ENCODE measurements around the gene ZNF385A. TPM values are rescaled to one million over a fixed set of nuclear protein-coding genes. Genes with fewer than 3 reads are reported as not detected.
A peak's percentile ranks its signal among the peaks of the same experiment; 100 is the strongest.

ZNF385A gene
- total RNA-seq, 1 donor from 2014 or later = 5.3 TPM

DNA sequence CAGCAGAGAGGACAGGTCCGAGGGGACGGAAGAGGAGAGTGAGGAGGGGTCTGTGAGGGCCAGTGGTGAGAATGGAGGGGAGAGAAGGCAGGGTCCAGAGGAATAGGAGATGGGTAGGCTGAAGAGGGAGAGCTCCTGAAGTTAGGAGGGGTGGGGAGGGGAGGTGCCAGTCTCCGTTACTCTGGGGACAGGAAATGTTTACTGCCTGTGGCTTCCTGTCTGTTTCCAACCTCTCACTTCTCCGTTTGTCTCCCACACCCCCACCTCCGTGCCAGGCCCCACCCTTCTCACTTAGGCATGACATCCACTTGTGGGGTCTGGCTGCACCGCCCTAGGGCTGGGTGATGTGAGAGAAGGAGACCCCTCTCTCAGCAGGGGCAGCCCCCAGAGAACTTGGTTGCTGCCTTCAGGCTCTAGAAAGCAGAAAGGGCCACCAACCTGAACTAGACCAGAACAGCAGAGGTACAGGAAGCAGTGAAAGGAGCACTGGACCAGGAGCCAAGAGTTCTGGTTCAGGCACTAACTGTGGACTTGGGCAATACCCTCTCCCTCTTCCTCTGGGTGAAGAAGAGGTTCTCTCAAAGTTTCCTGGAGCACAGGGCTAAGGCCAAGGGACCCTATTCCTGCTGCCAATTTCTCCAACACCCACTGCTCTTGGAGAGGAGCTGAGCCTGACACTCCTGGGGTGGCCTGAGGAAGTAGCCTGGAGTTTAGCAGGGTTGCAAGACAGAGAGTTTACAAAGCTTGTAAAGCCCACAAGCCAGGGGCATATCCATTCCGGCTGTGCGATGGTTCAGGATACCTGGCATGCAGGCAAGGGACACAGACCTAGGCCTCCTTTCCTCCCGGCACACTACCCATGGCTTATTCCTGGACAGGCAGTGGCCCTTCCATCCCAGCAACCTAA, 29.0 kb upstream of the ZNF385A start:
- no peak for TF ChIP-seq CTCF (IDR thresholded peaks at IDR 0.05; ENCODE audit: insufficient read depth, low read length, severe bottlenecking)
- Histone ChIP-seq H3K4me3 (ENCODE audit: low read depth, low read length) (no peak overlapping the region), H3K36me3 (ENCODE audit: control insufficient read depth, insufficient read depth, low read length) (peaks cover 20% of the 10 kb centered on the region), H3K27me3 (ENCODE audit: control insufficient read depth, insufficient read depth, low read length) (no peaks in the 10 kb centered on the region)
- DNase-seq (ENCODE audit: low read depth) (no peak), FAIRE-seq (no peak)

DNA sequence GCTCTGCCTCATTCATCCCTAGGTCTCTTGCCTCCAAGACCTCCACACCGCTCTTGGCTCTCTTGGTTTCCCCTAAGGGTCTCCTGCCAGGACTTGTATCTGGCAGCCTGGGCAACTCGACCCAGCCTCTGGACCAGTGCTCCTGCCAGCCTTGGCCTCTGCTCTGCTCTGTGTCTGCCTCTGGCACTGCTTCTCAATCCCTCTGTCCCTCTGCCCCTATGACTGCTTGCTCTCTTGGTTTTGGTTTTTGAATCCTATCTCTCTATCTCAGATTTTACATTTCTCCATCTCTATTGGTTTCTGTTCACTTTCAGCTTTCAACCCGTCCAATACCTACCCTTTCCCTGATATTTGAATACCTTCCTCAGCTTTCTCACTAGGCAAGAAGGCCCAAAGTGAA, 28.3 kb upstream of the ZNF385A start:
- DNase-seq (ENCODE audit: low read depth) = no peak
- no peak overlapping the region for H3K4me3 ChIP-seq (ENCODE audit: low read depth, low read length)
- peaks cover 25% of the 10 kb centered on the region for H3K36me3 ChIP-seq (ENCODE audit: control insufficient read depth, insufficient read depth, low read length)

DNA sequence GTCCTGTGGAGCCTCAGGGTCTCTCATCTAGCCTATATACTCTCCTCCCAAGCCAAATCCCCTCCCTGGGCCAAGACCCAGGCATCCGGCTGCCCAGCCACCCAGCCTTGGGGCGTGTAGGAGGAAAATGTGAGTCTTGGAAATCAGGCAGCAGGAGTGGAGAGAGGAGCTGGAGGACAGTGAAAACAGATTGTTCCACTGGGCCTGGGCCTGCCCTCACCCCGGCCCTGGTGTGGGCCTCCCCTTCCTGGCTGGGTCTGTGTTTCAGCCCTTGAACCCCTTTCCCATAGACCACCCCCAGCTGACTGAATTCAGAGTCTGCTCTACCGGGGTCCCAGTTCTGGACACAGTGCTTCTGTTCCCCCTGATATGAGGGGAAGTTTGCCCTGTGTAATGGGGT, 27.8 kb upstream of the ZNF385A start:
- no peak for DNase-seq (ENCODE audit: low read depth)
- TF ChIP-seq CTCF (IDR thresholded peaks at IDR 0.05; ENCODE audit: insufficient read depth, low read length, severe bottlenecking) = no peak
- H3K36me3 ChIP-seq (ENCODE audit: control insufficient read depth, insufficient read depth, low read length) = peaks cover 29% of the 10 kb centered on the region
- no peak overlapping the region for H3K4me3 ChIP-seq (ENCODE audit: low read depth, low read length)
- FAIRE-seq = no peak
- H3K27me3 ChIP-seq (ENCODE audit: control insufficient read depth, insufficient read depth, low read length) = no peaks in the 10 kb centered on the region

More for the DNA sequence above, 28.3 kb upstream of the ZNF385A start:
- TF ChIP-seq CTCF (IDR thresholded peaks at IDR 0.05; ENCODE audit: insufficient read depth, low read length, severe bottlenecking) = no peak
- no peak for FAIRE-seq
- no peaks in the 10 kb centered on the region for H3K27me3 ChIP-seq (ENCODE audit: control insufficient read depth, insufficient read depth, low read length)

- no peak overlapping the region for H3K4me3 ChIP-seq (ENCODE audit: low read depth, low read length)
- DNase-seq (ENCODE audit: low read depth) (peak; percentile 99), FAIRE-seq (peak; percentile 58)
- no peaks in the 10 kb centered on the region for H3K27me3 ChIP-seq (ENCODE audit: control insufficient read depth, insufficient read depth, low read length)
- H3K36me3 ChIP-seq (ENCODE audit: control insufficient read depth, insufficient read depth, low read length) = peaks cover 32% of the 10 kb centered on the region
- TF ChIP-seq CTCF (IDR thresholded peaks at IDR 0.05; ENCODE audit: insufficient read depth, low read length, severe bottlenecking) = no peak
These were observed 27.1 kb upstream of the ZNF385A start for GRCh38 chr12:54411391-54412241.

- FAIRE-seq = no peak
- no peak overlapping the region for H3K4me3 ChIP-seq (ENCODE audit: low read depth, low read length)
- peaks cover 41% of the 10 kb centered on the region for H3K36me3 ChIP-seq (ENCODE audit: control insufficient read depth, insufficient read depth, low read length)
These were observed 24.7 kb upstream of the ZNF385A start for GRCh38 chr12:54409267-54409666.

More at GRCh38 chr12:54409267-54409666, 24.7 kb upstream of the ZNF385A start:
- no peak for TF ChIP-seq CTCF (IDR thresholded peaks at IDR 0.05; ENCODE audit: insufficient read depth, low read length, severe bottlenecking)
- no peak for DNase-seq (ENCODE audit: low read depth)
- H3K27me3 ChIP-seq (ENCODE audit: control insufficient read depth, insufficient read depth, low read length) = no peaks in the 10 kb centered on the region

Measured in bronchial epithelial cell (primary cell).